Prostate gland (tissue), 2 donors: ENCODE measurements around the gene CA14.
"Not testable (repeated sequence)": the region's sequence is repeated elsewhere in the genome, so short reads cannot be mapped to it uniquely, and the experiment has no call there.

Experiments used
- CTCF ChIP-seq, 4 experiments: fragments of 200-600 bp in 2 of 4; fragments of 450-650 bp in 2 of 4; sonication (generic) in 2 of 4; IDR thresholded peaks; 1 replicate in 3 of 4; 2 replicates in 1 of 4; pipeline ENCODE4 v1.5.1; 2016 to 2019; ENCODE audit warnings: antibody characterized with exemption in 4 of 4, mild to moderate bottlenecking in 2 of 4, moderate library complexity in 2 of 4
- POLR2A ChIP-seq: fragments of 450-650 bp; IDR thresholded peaks from one replicate; pipeline ENCODE4 v1.6.1; 2016; ENCODE audit warnings: antibody characterized with exemption, mild to moderate bottlenecking
- POLR2AphosphoS5 ChIP-seq: sonication (generic); formaldehyde crosslinking; IDR thresholded peaks from one replicate; pipeline ENCODE4 v1.6.1; 2017; ENCODE audit warnings: antibody characterized with exemption

- not testable (repeated sequence) for TF ChIP-seq POLR2A; CTCF (IDR thresholded peaks at IDR 0.05); POLR2AphosphoS5
Observed at GRCh38 chr1:150228246-150228645, 29.3 kb upstream of the CA14 start.
